Esophagus squamous epithelium (tissue), 5 donors: ENCODE measurements around the gene ANKFY1. TPM values are rescaled to one million over a fixed set of nuclear protein-coding genes. Genes with fewer than 3 reads are reported as not detected.

Source experiments
- DNase-seq: peaks from one replicate; lab custom pipeline; 2025; lab: John Stamatoyannopoulos, UW
- H3K27ac ChIP-seq, 4 donors: fragments of 200-600 bp; sonication (generic); one replicate each; pipeline ENCODE4 v1.5.1; 2016 to 2019; ENCODE audit warnings: mild to moderate bottlenecking in 1 of 4
- H3K27me3 ChIP-seq, 4 donors: fragments of 200-600 bp; sonication (generic); 1 replicate in 3 of 4; 2 replicates in 1 of 4; pipeline versions ENCODE4 v1.5.1 to v1.6.0; 2017 to 2021; ENCODE audit warnings: antibody characterized with exemption in 1 of 4
- H3K36me3 ChIP-seq, 3 donors: fragments of 200-600 bp; sonication (generic); one replicate each; pipeline ENCODE4 v1.5.1; 2016 to 2019
- H3K4me1 ChIP-seq, 3 donors: fragments of 200-600 bp; sonication (generic); one replicate each; pipeline ENCODE4 v1.5.1; 2017 to 2019
- H3K4me3 ChIP-seq, 4 donors: fragments of 200-600 bp; sonication (generic); 1 replicate in 3 of 4; 2 replicates in 1 of 4; pipeline ENCODE4 v1.5.1; 2016 to 2019; ENCODE audit warnings: mild to moderate bottlenecking in 2 of 4, moderate library complexity in 1 of 4
- H3K9me3 ChIP-seq, 3 donors: fragments of 200-600 bp; sonication (generic); one replicate each; pipeline ENCODE4 v1.5.1; 2016 to 2019
- POLR2A ChIP-seq, 4 donors: fragments of 450-650 bp; IDR thresholded peaks; one replicate each; pipeline ENCODE4 v1.6.1; 2017; ENCODE audit warnings: antibody characterized with exemption in 4 of 4, mild to moderate bottlenecking in 4 of 4, moderate library complexity in 3 of 4
- WGBS, 2 donors: methylation state at CpG; one replicate each; pipeline ENCODE4 v1.1.5; 2018; 5-methylcytosine and 5-hydroxymethylcytosine counted together
- intact Hi-C: fragments of 100-400 bp; cut with DNase I; formaldehyde crosslinking; loops from one replicate; pipeline ENCODE4 v1.15.0; 2022
- total RNA-seq, 4 donors: library from RNA; depleted of rRNA; stranded (reverse); fragments of >200 nt; gene quantifications; one replicate each; pipeline ENCODE4 v1.1.0, GENCODE V29; 2016
- TF ChIP-seq, protein P1 (sequence below), 6 experiments: fragments of 450-650 bp in 4 of 6; fragments of 200-600 bp in 2 of 6; sonication (generic) in 2 of 6; IDR thresholded peaks; one replicate each; pipeline ENCODE4 v1.5.1; 2016 to 2019; ENCODE audit warnings: antibody characterized with exemption in 6 of 6, mild to moderate bottlenecking in 4 of 6, moderate library complexity in 4 of 6
- donor health status: DM: yes; HTN: yes; CAD: no.

The ANKFY1 gene
- total RNA-seq, 4 donors from 2014 or later: 21.0 to 34.7 (median 26.4) TPM

DNA sequence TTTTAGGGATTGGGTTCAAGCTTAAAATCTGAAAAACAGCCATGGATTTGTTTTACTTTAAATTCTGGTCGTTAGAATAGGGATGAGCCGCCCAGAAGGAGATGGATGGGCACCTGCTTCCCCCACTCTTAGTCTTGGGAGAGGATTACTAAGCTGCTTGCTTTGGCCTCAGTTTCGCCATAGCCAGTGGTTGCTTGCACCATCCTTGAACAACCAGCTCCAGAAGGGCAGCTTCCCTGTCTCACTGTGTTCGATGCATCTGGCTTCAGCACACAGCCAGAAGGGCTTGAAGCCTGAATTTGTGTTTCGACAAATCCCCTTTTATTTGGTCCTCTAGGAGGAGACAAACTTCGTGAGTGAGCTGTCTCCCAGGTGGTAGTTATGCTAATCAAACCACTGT is 113.7 kb downstream of the ANKFY1 start:
- DNase-seq: no peak

DNA sequence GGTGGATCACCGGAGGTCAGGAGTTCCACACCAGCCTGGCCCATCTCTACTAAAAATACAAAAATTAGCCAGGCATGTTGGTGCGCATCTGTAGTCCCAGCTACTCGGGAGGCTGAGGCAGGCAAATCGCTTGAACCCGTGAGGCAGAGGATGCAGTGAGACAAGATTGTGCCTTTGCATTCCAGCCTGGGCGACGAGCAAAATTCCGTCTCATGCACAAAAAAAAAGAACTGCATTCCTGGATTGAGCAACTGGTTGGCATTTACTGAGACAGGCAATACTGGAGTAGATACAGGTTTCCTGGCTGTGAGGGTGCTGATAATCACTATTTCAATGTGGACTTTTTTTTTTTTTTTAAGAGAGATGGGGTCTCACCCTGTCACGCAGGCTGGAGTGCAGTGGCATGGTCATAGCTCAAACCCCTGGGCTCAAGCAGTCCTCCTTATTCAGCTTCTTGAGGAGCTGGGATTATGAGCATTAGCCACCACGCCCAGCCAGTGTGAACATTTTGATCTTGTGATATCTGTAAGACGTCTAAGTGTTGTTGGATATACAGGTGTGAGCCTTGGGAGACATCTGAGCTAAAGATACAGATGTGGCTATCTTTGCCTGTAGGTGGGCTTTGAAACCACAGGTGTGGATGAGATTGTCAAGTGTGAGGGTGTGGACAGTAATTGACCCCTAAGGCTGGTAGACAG is 115.0 kb downstream of the ANKFY1 start:
- no peak overlapping the region for H3K4me3 ChIP-seq
- H3K9me3 ChIP-seq: no peaks in the 10 kb centered on the region
- DNase-seq: no peak
- WGBS, 2 donors: 84 to 89% methylated on average over 9 to 11 of the region's 11 CpGs
- no peak overlapping the region for H3K27ac ChIP-seq
- no peak for TF ChIP-seq POLR2A (IDR thresholded peaks at IDR 0.05)
- TF ChIP-seq, protein P1, sequence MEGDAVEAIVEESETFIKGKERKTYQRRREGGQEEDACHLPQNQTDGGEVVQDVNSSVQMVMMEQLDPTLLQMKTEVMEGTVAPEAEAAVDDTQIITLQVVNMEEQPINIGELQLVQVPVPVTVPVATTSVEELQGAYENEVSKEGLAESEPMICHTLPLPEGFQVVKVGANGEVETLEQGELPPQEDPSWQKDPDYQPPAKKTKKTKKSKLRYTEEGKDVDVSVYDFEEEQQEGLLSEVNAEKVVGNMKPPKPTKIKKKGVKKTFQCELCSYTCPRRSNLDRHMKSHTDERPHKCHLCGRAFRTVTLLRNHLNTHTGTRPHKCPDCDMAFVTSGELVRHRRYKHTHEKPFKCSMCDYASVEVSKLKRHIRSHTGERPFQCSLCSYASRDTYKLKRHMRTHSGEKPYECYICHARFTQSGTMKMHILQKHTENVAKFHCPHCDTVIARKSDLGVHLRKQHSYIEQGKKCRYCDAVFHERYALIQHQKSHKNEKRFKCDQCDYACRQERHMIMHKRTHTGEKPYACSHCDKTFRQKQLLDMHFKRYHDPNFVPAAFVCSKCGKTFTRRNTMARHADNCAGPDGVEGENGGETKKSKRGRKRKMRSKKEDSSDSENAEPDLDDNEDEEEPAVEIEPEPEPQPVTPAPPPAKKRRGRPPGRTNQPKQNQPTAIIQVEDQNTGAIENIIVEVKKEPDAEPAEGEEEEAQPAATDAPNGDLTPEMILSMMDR (IDR thresholded peaks at IDR 0.05): no peak
- peaks cover 5 to 15% (median 5%) of the 10 kb centered on the region in 3 donors for H3K4me1 ChIP-seq
- intact Hi-C loops: no loop called here
- H3K27me3 ChIP-seq: no peaks in the 10 kb centered on the region
- H3K36me3 ChIP-seq: peaks cover 0 to 38% (median 0%) of the 10 kb centered on the region in 3 donors

More for the DNA sequence above, 113.7 kb downstream of the ANKFY1 start:
- no peaks in the 10 kb centered on the region for H3K27me3 ChIP-seq
- H3K9me3 ChIP-seq: no peaks in the 10 kb centered on the region
- 89 to 90% methylated on average over 6 of the region's 6 CpGs for WGBS, 2 donors
- intact Hi-C loops: no loop called here
- H3K27ac ChIP-seq: no peak overlapping the region
- H3K36me3 ChIP-seq: peaks cover 0 to 51% (median 0%) of the 10 kb centered on the region in 3 donors
- no peak overlapping the region for H3K4me3 ChIP-seq
- TF ChIP-seq, protein P1 (IDR thresholded peaks at IDR 0.05): no peak
- no peak for TF ChIP-seq POLR2A (IDR thresholded peaks at IDR 0.05)
- H3K4me1 ChIP-seq: peaks cover 0 to 4% (median 0%) of the 10 kb centered on the region in 3 donors

DNA sequence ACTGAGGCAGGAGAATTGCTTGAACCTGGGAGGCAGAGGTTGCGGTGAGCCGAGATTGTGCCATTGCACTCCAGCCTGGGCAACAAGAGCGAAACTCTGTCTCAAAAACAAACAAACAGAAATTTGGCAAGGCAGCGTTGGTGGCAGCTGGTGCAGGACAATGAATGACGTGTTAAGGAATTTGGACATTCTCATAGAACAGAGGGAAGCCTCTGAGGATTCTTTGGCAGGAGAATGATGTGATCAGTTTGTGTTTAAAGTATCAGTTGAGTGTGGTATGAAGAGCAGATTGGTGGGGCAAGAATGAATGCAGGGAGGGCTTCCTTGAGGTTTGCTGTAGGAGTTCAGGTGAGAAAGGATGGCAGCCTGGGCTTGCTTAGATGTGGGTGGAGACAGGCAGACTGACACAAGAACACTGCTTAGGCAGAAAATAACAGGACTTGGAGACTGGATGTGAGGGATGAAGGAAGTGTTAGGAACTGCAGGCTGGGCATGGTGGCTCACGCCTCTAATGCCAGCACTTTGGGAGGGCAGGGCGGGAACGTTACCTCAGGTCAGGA is 115.9 kb downstream of the ANKFY1 start:
- H3K27ac ChIP-seq: no peak overlapping the region
- TF ChIP-seq, protein P1 (IDR thresholded peaks at IDR 0.05): no peak
- TF ChIP-seq POLR2A (IDR thresholded peaks at IDR 0.05): no peak
- H3K9me3 ChIP-seq: no peaks in the 10 kb centered on the region
- peaks cover 0 to 29% (median 0%) of the 10 kb centered on the region in 3 donors for H3K36me3 ChIP-seq
- no peaks in the 10 kb centered on the region for H3K27me3 ChIP-seq
- peaks cover 5 to 15% (median 5%) of the 10 kb centered on the region in 3 donors for H3K4me1 ChIP-seq
- DNase-seq: no peak
- no peak overlapping the region for H3K4me3 ChIP-seq
- WGBS, 2 donors: 73 to 78% methylated on average over 7 to 8 of the region's 8 CpGs
- intact Hi-C loops: no loop called here

DNA sequence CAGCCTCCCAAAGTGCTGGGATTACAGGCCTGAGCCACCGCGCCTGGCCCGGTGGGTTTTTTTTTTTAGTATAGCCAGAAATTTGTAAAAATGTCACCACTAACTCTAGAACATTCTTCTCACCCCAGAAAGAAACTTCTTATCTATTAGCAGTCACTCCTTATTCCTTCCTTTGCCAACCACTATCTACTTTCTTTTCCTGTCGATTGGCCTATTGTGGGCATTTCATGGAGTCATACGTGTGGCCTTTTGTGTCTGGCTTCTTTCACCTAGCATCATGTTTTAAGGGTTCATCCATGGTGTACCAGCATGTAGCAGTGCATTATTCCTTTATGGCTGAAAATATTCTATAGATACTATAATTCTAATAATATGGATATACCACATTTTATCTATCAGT is 117.1 kb downstream of the ANKFY1 start:
- no peaks in the 10 kb centered on the region for H3K9me3 ChIP-seq
- no peaks in the 10 kb centered on the region for H3K27me3 ChIP-seq
- peaks cover 0 to 18% (median 0%) of the 10 kb centered on the region in 3 donors for H3K36me3 ChIP-seq
- no peak for TF ChIP-seq POLR2A (IDR thresholded peaks at IDR 0.05)
- TF ChIP-seq, protein P1 (IDR thresholded peaks at IDR 0.05): no peak
- H3K4me1 ChIP-seq: peaks cover 5 to 22% (median 8%) of the 10 kb centered on the region in 3 donors
- no peak overlapping the region for H3K4me3 ChIP-seq
- intact Hi-C loops: no loop called here
- 73 to 82% methylated on average over 5 of the region's 5 CpGs for WGBS, 2 donors
- DNase-seq: no peak
- H3K27ac ChIP-seq: no peak overlapping the region

DNA sequence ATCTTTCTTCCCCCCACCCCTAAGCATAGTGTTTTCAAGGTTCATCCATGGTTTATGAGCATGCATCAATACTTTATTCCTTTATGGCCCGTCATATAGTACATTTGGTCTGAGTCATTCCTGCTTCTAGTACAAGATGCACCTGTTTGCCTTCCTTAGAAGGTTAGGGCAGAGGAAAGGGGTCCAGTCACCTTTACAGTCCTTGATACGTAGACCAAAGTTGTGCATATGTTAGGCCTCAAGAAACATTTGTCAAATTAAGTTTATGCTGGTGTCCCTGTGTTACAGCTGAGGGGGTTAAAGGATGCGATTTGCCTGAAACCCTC is 119.4 kb downstream of the ANKFY1 start:
- WGBS, 2 donors: 39 to 43% methylated on average over 3 of the region's 3 CpGs
- intact Hi-C loops: no loop called here
- Histone ChIP-seq H3K27ac (peak overlapping the region; percentile 95 to 100 (median 98)), H3K36me3 (peaks cover 0 to 6% (median 0%) of the 10 kb centered on the region in 3 donors), H3K9me3 (no peaks in the 10 kb centered on the region), H3K4me3 (peak overlapping the region; percentile 73 to 100 (median 90)), H3K27me3 (no peaks in the 10 kb centered on the region), H3K4me1 (peaks cover 5 to 45% (median 30%) of the 10 kb centered on the region in 3 donors)
- no peak for DNase-seq
- TF ChIP-seq POLR2A (IDR thresholded peaks at IDR 0.05): no peak
- TF ChIP-seq, protein P1 (IDR thresholded peaks at IDR 0.05): no peak
